Nephron progenitor cell (in vitro differentiated cells): Measurements from ENCODE around the gene OR51D1.

Source experiments
- DNase-seq: peaks from one replicate; pipeline ENCODE4 v3.0.0; 2021
- H3K27ac Mint-ChIP-seq: 2 replicates; pipeline ENCODE4 v1.8.0; 2021; ENCODE audit warnings: mild to moderate bottlenecking, moderate library complexity, mixed read lengths
- H3K27me3 Mint-ChIP-seq: 2 replicates; pipeline ENCODE4 v1.8.0; 2021; ENCODE audit warnings: mild to moderate bottlenecking, low read depth, mixed read lengths; ENCODE audit not compliant: poor library complexity
- H3K36me3 Mint-ChIP-seq: 2 replicates; pipeline ENCODE4 v1.8.0; 2021; ENCODE audit warnings: low read depth, mixed read lengths
- H3K4me1 Mint-ChIP-seq: 2 replicates; pipeline ENCODE4 v1.8.0; 2021; ENCODE audit warnings: mixed read lengths
- H3K4me3 Mint-ChIP-seq: 2 replicates; pipeline ENCODE4 v1.8.0; 2021; ENCODE audit warnings: mild to moderate bottlenecking, moderate library complexity, mixed read lengths
- H3K9me3 Mint-ChIP-seq: 2 replicates; pipeline ENCODE4 v1.8.0; 2021; ENCODE audit warnings: mild to moderate bottlenecking, moderate library complexity, mixed read lengths
- TF ChIP-seq, protein P1 (sequence below): fragments of 200-600 bp; sonication (generic); IDR thresholded peaks from 2 replicates; pipeline ENCODE4 v1.5.0; 2021; ENCODE audit warnings: antibody characterized with exemption

OR51D1 gene

DNA sequence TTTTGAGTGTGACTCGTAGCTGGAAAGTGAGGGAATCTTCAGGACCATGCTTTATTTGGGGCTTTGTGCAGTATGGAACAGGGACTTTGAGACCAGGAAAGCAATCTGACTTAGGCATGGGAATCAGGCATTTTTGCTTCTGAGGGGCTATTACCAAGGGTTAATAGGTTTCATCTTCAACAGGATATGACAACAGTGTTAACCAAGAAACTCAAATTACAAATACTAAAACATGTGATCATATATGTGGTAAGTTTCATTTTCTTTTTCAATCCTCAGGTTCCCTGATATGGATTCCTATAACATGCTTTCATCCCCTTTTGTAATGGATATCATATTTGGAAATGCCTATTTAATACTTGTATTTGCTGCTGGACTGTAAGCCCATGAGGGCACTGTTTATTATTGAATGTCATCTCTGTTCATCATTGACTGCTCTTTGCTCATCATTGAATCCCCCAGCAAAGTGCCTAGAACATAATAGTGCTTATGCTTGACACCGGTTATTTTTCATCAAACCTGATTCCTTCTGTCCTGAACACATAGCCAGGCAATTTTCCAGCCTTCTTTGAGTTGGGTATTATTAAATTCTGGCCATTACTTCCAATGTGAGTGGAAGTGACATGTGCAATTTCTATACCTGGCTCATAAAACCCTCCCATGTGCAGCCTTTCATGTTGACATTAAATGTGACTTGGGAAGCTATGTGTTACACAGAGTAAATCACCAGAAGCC lies 17.5 kb downstream of the OR51D1 start:
- H3K9me3 Mint-ChIP-seq = no peaks in the 10 kb centered on the region

DNA sequence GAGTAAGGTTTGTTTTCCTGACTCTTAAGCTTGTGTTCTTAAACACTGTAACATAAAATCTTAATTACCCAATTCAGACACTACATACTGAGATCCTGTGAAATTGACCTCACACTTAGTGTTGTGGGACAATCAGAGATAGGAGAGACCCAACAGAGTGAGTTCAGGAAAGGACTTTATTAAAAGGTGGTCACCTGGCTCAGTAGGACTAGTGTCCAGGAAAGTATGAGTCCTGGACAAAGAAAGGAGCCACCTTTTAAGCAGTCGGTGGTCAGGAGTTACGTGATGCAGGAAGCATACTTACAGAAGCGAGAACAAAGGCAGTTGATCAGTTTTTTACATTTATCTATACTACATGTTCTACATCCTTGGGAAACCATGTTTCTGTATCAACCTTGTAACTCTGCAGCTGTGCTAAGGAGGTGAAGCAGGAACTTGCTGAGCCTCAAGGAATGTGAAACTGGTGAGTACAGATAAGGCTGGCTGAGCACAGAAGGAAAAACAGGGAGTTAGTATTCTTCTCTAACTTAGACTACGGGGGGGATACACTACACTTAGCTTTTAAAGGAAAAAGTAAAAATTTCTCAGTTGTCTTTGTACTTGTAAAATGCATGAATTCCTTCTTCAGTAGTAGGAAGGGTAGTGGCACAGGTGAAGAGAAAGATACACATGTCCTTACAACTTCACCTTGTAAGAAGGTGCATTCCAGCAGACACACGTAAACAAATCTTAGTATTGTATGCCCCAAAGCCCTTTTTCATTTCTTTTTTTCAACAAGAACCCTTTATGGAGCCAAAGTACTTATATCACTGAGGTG lies 21.6 kb downstream of the OR51D1 start:
- H3K27me3 Mint-ChIP-seq = peaks cover 3% of the 10 kb centered on the region
- H3K4me1 Mint-ChIP-seq = peaks cover 24% of the 10 kb centered on the region
- no peaks in the 10 kb centered on the region for H3K36me3 Mint-ChIP-seq
- TF ChIP-seq, protein P1, sequence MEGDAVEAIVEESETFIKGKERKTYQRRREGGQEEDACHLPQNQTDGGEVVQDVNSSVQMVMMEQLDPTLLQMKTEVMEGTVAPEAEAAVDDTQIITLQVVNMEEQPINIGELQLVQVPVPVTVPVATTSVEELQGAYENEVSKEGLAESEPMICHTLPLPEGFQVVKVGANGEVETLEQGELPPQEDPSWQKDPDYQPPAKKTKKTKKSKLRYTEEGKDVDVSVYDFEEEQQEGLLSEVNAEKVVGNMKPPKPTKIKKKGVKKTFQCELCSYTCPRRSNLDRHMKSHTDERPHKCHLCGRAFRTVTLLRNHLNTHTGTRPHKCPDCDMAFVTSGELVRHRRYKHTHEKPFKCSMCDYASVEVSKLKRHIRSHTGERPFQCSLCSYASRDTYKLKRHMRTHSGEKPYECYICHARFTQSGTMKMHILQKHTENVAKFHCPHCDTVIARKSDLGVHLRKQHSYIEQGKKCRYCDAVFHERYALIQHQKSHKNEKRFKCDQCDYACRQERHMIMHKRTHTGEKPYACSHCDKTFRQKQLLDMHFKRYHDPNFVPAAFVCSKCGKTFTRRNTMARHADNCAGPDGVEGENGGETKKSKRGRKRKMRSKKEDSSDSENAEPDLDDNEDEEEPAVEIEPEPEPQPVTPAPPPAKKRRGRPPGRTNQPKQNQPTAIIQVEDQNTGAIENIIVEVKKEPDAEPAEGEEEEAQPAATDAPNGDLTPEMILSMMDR = no peak
- H3K27ac Mint-ChIP-seq = peak overlapping the region; percentile 86
- no peak for DNase-seq
- no peaks in the 10 kb centered on the region for H3K9me3 Mint-ChIP-seq
- H3K4me3 Mint-ChIP-seq = no peak overlapping the region

More for the DNA sequence above, 17.5 kb downstream of the OR51D1 start:
- H3K36me3 Mint-ChIP-seq = peaks cover 7% of the 10 kb centered on the region
- peaks cover 10% of the 10 kb centered on the region for H3K4me1 Mint-ChIP-seq
- TF ChIP-seq, protein P1 = no peak
- DNase-seq = no peak
- H3K27me3 Mint-ChIP-seq = peaks cover 11% of the 10 kb centered on the region
- no peak overlapping the region for H3K4me3 Mint-ChIP-seq
- no peak overlapping the region for H3K27ac Mint-ChIP-seq

DNA sequence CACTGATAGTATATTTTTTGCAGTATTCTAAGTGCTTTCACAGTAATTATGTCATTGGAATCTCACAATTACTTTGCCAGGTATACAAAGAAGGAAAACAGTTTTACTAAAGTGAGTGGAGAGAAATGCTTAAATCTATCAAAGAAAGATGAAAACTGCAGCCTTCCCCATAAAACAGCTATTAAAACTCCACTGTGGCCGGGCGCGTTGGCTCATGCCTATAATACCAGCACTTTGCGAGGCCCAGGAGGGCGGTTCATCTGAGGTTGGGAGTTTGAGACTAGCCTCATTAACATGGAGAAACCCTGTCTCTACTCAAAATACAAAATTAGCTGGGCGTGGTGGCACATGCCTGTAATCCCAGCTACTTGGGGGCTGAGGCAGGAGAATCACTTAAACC lies 25.6 kb downstream of the OR51D1 start:
- H3K4me3 Mint-ChIP-seq = no peak overlapping the region

DNA sequence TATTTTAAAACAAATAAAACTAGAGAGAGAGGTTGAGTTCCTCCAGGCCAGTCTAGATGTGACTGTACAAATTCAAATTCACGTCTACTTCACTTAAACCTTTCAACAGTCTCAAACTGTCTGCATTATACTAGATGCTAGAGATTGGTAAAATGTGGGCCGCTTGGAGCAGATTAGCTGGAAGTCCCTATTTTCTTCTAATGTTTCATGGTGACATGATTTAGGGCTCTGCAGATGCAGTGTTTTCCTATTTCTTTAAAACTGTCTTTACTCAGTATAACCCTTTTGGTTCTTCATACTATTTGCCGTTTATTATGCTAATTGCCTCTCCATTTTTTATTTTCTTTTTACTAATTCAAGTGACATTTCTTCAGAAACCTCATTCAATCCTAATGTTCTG lies 26.9 kb downstream of the OR51D1 start:
- Mint-ChIP-seq H3K4me1 (peaks cover 43% of the 10 kb centered on the region), H3K27ac (no peak overlapping the region), H3K36me3 (no peaks in the 10 kb centered on the region), H3K9me3 (no peaks in the 10 kb centered on the region), H3K27me3 (no peaks in the 10 kb centered on the region), H3K4me3 (peak overlapping the region; percentile 18)
- no peak for DNase-seq
- TF ChIP-seq, protein P1 = no peak

More for the DNA sequence above, 25.6 kb downstream of the OR51D1 start:
- no peaks in the 10 kb centered on the region for H3K9me3 Mint-ChIP-seq
- no peaks in the 10 kb centered on the region for H3K36me3 Mint-ChIP-seq
- peaks cover 52% of the 10 kb centered on the region for H3K4me1 Mint-ChIP-seq
- H3K27ac Mint-ChIP-seq = no peak overlapping the region
- DNase-seq = no peak
- no peaks in the 10 kb centered on the region for H3K27me3 Mint-ChIP-seq
- TF ChIP-seq, protein P1 = no peak

DNA sequence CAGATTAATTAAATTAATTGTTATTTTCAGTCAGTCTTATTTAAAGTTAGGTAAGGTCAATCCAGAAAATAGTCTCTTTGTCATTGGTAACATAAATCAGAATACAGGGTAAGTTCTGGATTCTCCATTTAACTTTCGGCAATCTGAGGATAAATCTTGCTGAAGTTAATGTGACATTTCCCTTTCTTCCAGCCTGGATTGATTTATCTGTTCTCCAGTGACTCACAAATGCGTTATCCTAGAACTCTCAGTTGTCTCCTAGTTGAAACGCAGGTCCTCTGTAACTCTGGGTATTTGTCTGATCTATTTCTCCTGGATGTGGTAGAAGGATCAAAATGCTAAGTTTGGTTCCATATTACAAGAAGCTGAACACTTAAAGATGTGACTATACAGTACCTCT lies 27.5 kb downstream of the OR51D1 start:
- peak overlapping the region; percentile 58 for H3K27ac Mint-ChIP-seq
- H3K36me3 Mint-ChIP-seq = no peaks in the 10 kb centered on the region
- peak overlapping the region; percentile 18 for H3K4me3 Mint-ChIP-seq
- H3K4me1 Mint-ChIP-seq = peaks cover 41% of the 10 kb centered on the region
- H3K27me3 Mint-ChIP-seq = no peaks in the 10 kb centered on the region
- no peaks in the 10 kb centered on the region for H3K9me3 Mint-ChIP-seq
- DNase-seq = no peak
- TF ChIP-seq, protein P1 = no peak
